Naive thymus-derived CD8-positive, alpha-beta T cell (primary cell): ENCODE measurements around the gene STK17A. TPM values are rescaled to one million over a fixed set of nuclear protein-coding genes. Genes with fewer than 3 reads are reported as not detected.

Experiments used
- ATAC-seq, 2 donors: fragments of 150-1000 bp; cut with Tn5 transposase in 1 of 2; sonication (Bioruptor Pico), chemical (Tn5 transposase) in 1 of 2; 1 replicate in 1 of 2; 2 replicates in 1 of 2; pipeline ENCODE4 v1.10.0; 2021; ENCODE audit warnings: mild to moderate bottlenecking in 2 of 2, moderate library complexity in 2 of 2
- POLR2A ChIA-PET: fragments of 350-600 bp; sonication (Branson Sonifier 250); formaldehyde crosslinking; loops from one replicate; lab custom pipeline; 2021; ENCODE audit warnings: antibody characterized with exemption; lab: Charles Lee
- DNase-seq, 10 donors: peaks; one replicate each; pipeline versions ENCODE4 v3.0.0 to v3.0.0-alpha.2; 2020 to 2022
- H3K27ac Mint-ChIP-seq, 10 donors: one replicate each; pipeline ENCODE4 v1.8.0; 2020 to 2022; ENCODE audit warnings: mild to moderate bottlenecking in 10 of 10, mixed read lengths in 10 of 10, moderate library complexity in 4 of 10, inconsistent platforms in 1 of 10
- H3K27me3 Mint-ChIP-seq, 5 donors: one replicate each; pipeline ENCODE4 v1.8.0; 2021 to 2022; ENCODE audit warnings: mixed read lengths in 5 of 5
- H3K36me3 Mint-ChIP-seq, 3 donors: one replicate each; pipeline ENCODE4 v1.8.0; 2020 to 2022; ENCODE audit warnings: mixed read lengths in 3 of 3, mild to moderate bottlenecking in 2 of 3, inconsistent platforms in 1 of 3
- H3K4me1 Mint-ChIP-seq, 4 donors: one replicate each; pipeline ENCODE4 v1.8.0; 2021 to 2022; ENCODE audit warnings: mixed read lengths in 4 of 4
- H3K4me3 Mint-ChIP-seq, 10 donors: one replicate each; pipeline ENCODE4 v1.8.0; 2020 to 2022; ENCODE audit warnings: mild to moderate bottlenecking in 10 of 10, mixed read lengths in 10 of 10, moderate library complexity in 6 of 10, inconsistent platforms in 1 of 10
- H3K9me3 Mint-ChIP-seq, 9 donors: one replicate each; pipeline ENCODE4 v1.8.0; 2020 to 2022; ENCODE audit warnings: mixed read lengths in 9 of 9, mild to moderate bottlenecking in 3 of 9, inconsistent platforms in 1 of 9, moderate library complexity in 1 of 9
- polyA plus RNA-seq, 3 donors: library from polyadenylated mRNA; unstranded; fragments of 300-500 nt; fragmentation: Illumina TruSeq; gene quantifications; one replicate each; pipeline ENCODE4 v1.2.3, GENCODE V29; 2021
- total RNA-seq, 8 experiments: library from RNA in 2 of 8; stranded (reverse) in 2 of 8; gene quantifications; one replicate each; pipeline ENCODE4 v1.2.3 and lab custom pipeline; 2021 to 2026

STK17A gene
- total and polyA plus RNA-seq, 5 experiments from 2014 or later, result 203 to 346 (median 242) TPM

- H3K9me3 Mint-ChIP-seq, result peaks cover 0 to 3% (median 0%) of the 10 kb centered on the region in 9 donors
- no peak overlapping the region for H3K4me3 Mint-ChIP-seq
- H3K27ac Mint-ChIP-seq, result no peak overlapping the region
- H3K4me1 Mint-ChIP-seq, result peaks cover 26 to 30% (median 29%) of the 10 kb centered on the region in 4 donors
- H3K27me3 Mint-ChIP-seq, result peaks cover 0 to 3% (median 2%) of the 10 kb centered on the region in 5 donors
- no peak for ATAC-seq
- POLR2A ChIA-PET, result no interaction called here
- peaks cover 0 to 4% (median under 1%) of the 10 kb centered on the region in 3 donors for H3K36me3 Mint-ChIP-seq
- DNase-seq, result no peak
Observed at GRCh38 chr7:43552122-43552521, 30.8 kb upstream of the STK17A start.

- H3K36me3 Mint-ChIP-seq, result no peaks in the 10 kb centered on the region
- ATAC-seq (peak; percentile 65 to 88), DNase-seq (peak in 4 of 10 donors; percentile 6 to 35 (median 21))
- peaks cover 26 to 31% (median 30%) of the 10 kb centered on the region in 4 donors for H3K4me1 Mint-ChIP-seq
- H3K27me3 Mint-ChIP-seq, result peaks cover 0 to 5% (median 0%) of the 10 kb centered on the region in 5 donors
- POLR2A ChIA-PET, result no interaction called here
- H3K27ac Mint-ChIP-seq, result peak overlapping the region in 9 of 10 donors; percentile 1 to 72 (median 47)
- H3K4me3 Mint-ChIP-seq, result peak overlapping the region in 8 of 10 donors; percentile 31 to 75 (median 68)
- no peaks in the 10 kb centered on the region for H3K9me3 Mint-ChIP-seq
Observed at GRCh38 chr7:43553999-43554398, 28.9 kb upstream of the STK17A start.

GRCh38 chr7:43554423-43554822 lies 28.5 kb upstream of the STK17A start:
- DNase-seq, result peak in 7 of 10 donors; percentile 3 to 53 (median 20)
- Mint-ChIP-seq H3K27ac (peak overlapping the region in 7 of 10 donors; percentile 45 to 73 (median 66)), H3K4me3 (peak overlapping the region; percentile 29 to 75 (median 64)), H3K27me3 (peaks cover 0 to 5% (median 0%) of the 10 kb centered on the region in 5 donors), H3K9me3 (no peaks in the 10 kb centered on the region), H3K36me3 (no peaks in the 10 kb centered on the region), H3K4me1 (peaks cover 26 to 31% (median 30%) of the 10 kb centered on the region in 4 donors)
- peak; percentile 66 to 75 for ATAC-seq
- POLR2A ChIA-PET, result no interaction called here

- POLR2A ChIA-PET, result no interaction called here
- Mint-ChIP-seq H3K9me3 (no peaks in the 10 kb centered on the region), H3K27me3 (peaks cover 3 to 14% (median 8%) of the 10 kb centered on the region in 5 donors), H3K36me3 (peaks cover 0 to 5% (median 0%) of the 10 kb centered on the region in 3 donors), H3K4me3 (no peak overlapping the region), H3K27ac (peak overlapping the region in 1 of 10 donors; percentile 23), H3K4me1 (peaks cover 23 to 27% (median 26%) of the 10 kb centered on the region in 4 donors)
- no peak for ATAC-seq
- no peak for DNase-seq
Observed at GRCh38 chr7:43557831-43558495, 24.9 kb upstream of the STK17A start.

GRCh38 chr7:43559171-43559945 lies 23.6 kb upstream of the STK17A start:
- ATAC-seq (no peak), DNase-seq (no peak)
- Mint-ChIP-seq H3K4me3 (no peak overlapping the region), H3K4me1 (peaks cover 11 to 16% (median 13%) of the 10 kb centered on the region in 4 donors), H3K36me3 (peaks cover 0 to 5% (median 0%) of the 10 kb centered on the region in 3 donors), H3K9me3 (no peaks in the 10 kb centered on the region), H3K27me3 (peaks cover 3 to 20% (median 8%) of the 10 kb centered on the region in 5 donors), H3K27ac (no peak overlapping the region)
- POLR2A ChIA-PET, result no interaction called here

GRCh38 chr7:43559946-43560335 lies 23.0 kb upstream of the STK17A start:
- Mint-ChIP-seq H3K36me3 (peaks cover 0 to 5% (median 0%) of the 10 kb centered on the region in 3 donors), H3K4me1 (peaks cover 5 to 10% (median 7%) of the 10 kb centered on the region in 4 donors), H3K4me3 (no peak overlapping the region), H3K27me3 (peaks cover 4 to 20% (median 10%) of the 10 kb centered on the region in 5 donors), H3K9me3 (no peaks in the 10 kb centered on the region), H3K27ac (no peak overlapping the region)
- DNase-seq (no peak), ATAC-seq (no peak)
- POLR2A ChIA-PET, result no interaction called here

- POLR2A ChIA-PET, result no interaction called here
- DNase-seq (no peak), ATAC-seq (no peak)
- H3K36me3 Mint-ChIP-seq, result peaks cover 0 to 5% (median 0%) of the 10 kb centered on the region in 3 donors
- H3K27ac Mint-ChIP-seq, result no peak overlapping the region
- H3K9me3 Mint-ChIP-seq, result no peaks in the 10 kb centered on the region
- H3K27me3 Mint-ChIP-seq, result peaks cover 3 to 20% (median 11%) of the 10 kb centered on the region in 5 donors
- H3K4me1 Mint-ChIP-seq, result peaks cover 3 to 6% (median 4%) of the 10 kb centered on the region in 4 donors
- no peak overlapping the region for H3K4me3 Mint-ChIP-seq
Observed at GRCh38 chr7:43560742-43561330, 22.1 kb upstream of the STK17A start.

- Mint-ChIP-seq H3K27ac (no peak overlapping the region), H3K4me3 (no peak overlapping the region), H3K9me3 (no peaks in the 10 kb centered on the region), H3K36me3 (peaks cover 0 to 5% (median 0%) of the 10 kb centered on the region in 3 donors), H3K27me3 (peaks cover 3 to 20% (median 11%) of the 10 kb centered on the region in 5 donors), H3K4me1 (no peaks in the 10 kb centered on the region)
- POLR2A ChIA-PET, result no interaction called here
- ATAC-seq (no peak), DNase-seq (no peak)
Observed at GRCh38 chr7:43562383-43562782, 20.5 kb upstream of the STK17A start.

GRCh38 chr7:43565786-43566185 lies 17.1 kb upstream of the STK17A start:
- peaks cover 3 to 20% (median 11%) of the 10 kb centered on the region in 5 donors for H3K27me3 Mint-ChIP-seq
- POLR2A ChIA-PET, result no interaction called here
- peaks cover 0 to 2% (median under 1%) of the 10 kb centered on the region in 4 donors for H3K4me1 Mint-ChIP-seq
- ATAC-seq, result no peak
- no peak for DNase-seq
- no peaks in the 10 kb centered on the region for H3K9me3 Mint-ChIP-seq
- no peak overlapping the region for H3K4me3 Mint-ChIP-seq
- H3K27ac Mint-ChIP-seq, result no peak overlapping the region
- H3K36me3 Mint-ChIP-seq, result peaks cover 0 to 5% (median 0%) of the 10 kb centered on the region in 3 donors

GRCh38 chr7:43568529-43568928 lies 14.4 kb upstream of the STK17A start:
- DNase-seq (no peak), ATAC-seq (no peak)
- Mint-ChIP-seq H3K9me3 (no peaks in the 10 kb centered on the region), H3K4me3 (no peak overlapping the region), H3K36me3 (no peaks in the 10 kb centered on the region), H3K27ac (peak overlapping the region in 1 of 10 donors; percentile 16), H3K4me1 (peaks cover 0 to 6% (median 5%) of the 10 kb centered on the region in 4 donors), H3K27me3 (peaks cover 0 to 4% (median 1%) of the 10 kb centered on the region in 5 donors)
- POLR2A ChIA-PET, result no interaction called here

GRCh38 chr7:43569424-43569823 lies 13.5 kb upstream of the STK17A start:
- no peaks in the 10 kb centered on the region for H3K9me3 Mint-ChIP-seq
- peaks cover 0 to 6% (median 5%) of the 10 kb centered on the region in 4 donors for H3K4me1 Mint-ChIP-seq
- ATAC-seq, result no peak
- H3K4me3 Mint-ChIP-seq, result no peak overlapping the region
- H3K36me3 Mint-ChIP-seq, result no peaks in the 10 kb centered on the region
- H3K27ac Mint-ChIP-seq, result no peak overlapping the region
- DNase-seq, result no peak
- POLR2A ChIA-PET, result no interaction called here
- H3K27me3 Mint-ChIP-seq, result peaks cover 0 to 3% (median under 1%) of the 10 kb centered on the region in 5 donors

- Mint-ChIP-seq H3K4me1 (peaks cover 0 to 6% (median 5%) of the 10 kb centered on the region in 4 donors), H3K9me3 (no peaks in the 10 kb centered on the region), H3K27ac (no peak overlapping the region), H3K4me3 (no peak overlapping the region), H3K27me3 (no peaks in the 10 kb centered on the region), H3K36me3 (no peaks in the 10 kb centered on the region)
- POLR2A ChIA-PET, result no interaction called here
- DNase-seq (no peak), ATAC-seq (no peak)
Observed at GRCh38 chr7:43570688-43571365, 12.1 kb upstream of the STK17A start.
